MCF 10A (cell line): Measurements from ENCODE around the gene MISP. TPM values are rescaled to one million over a fixed set of nuclear protein-coding genes. Genes with fewer than 3 reads are reported as not detected.

ENCODE experiments used
- BruUV-seq: library from RNA; stranded (reverse); fragments of 400-500 nt; replicated peaks from 2 replicates; lab custom pipeline; 2021; lab: Mats Ljungman, UMichigan
- CTCF ChIA-PET: fragments of 300-600 bp; sonication (Branson Sonifier 250); formaldehyde crosslinking; extraction: SDS; loops from one replicate; lab custom pipeline; 2021; ENCODE audit warnings: antibody characterized with exemption, inconsistent platforms; lab: Yijun Ruan, JAX
- POLR2A ChIA-PET: fragments of 300-600, 350-650 bp; sonication (Branson Sonifier 250); formaldehyde crosslinking; extraction: SDS; loops from one replicate; lab custom pipeline; 2020; ENCODE audit warnings: antibody characterized with exemption, inconsistent platforms; lab: Yijun Ruan, JAX
- DNase-seq: peaks from one replicate; pipeline ENCODE4 v3.0.0-alpha.2; 2018; ENCODE audit not compliant: unreplicated experiment
- H3K27ac Mint-ChIP-seq: one replicate; pipeline ENCODE4 v1.8.0; 2022; ENCODE audit warnings: mild to moderate bottlenecking, low read depth, mixed read lengths; ENCODE audit not compliant: unreplicated experiment
- H3K27me3 Mint-ChIP-seq: one replicate; pipeline ENCODE4 v1.8.0; 2022; ENCODE audit warnings: mixed read lengths; ENCODE audit not compliant: insufficient read depth, unreplicated experiment
- H3K36me3 Mint-ChIP-seq: one replicate; pipeline ENCODE4 v1.8.0; 2022; ENCODE audit warnings: mild to moderate bottlenecking, moderate library complexity, mixed read lengths; ENCODE audit not compliant: insufficient read depth, unreplicated experiment
- H3K4me1 Mint-ChIP-seq: one replicate; pipeline ENCODE4 v1.8.0; 2022; ENCODE audit warnings: mixed read lengths; ENCODE audit not compliant: insufficient read depth, unreplicated experiment
- H3K4me3 Mint-ChIP-seq: one replicate; pipeline ENCODE4 v1.8.0; 2022; ENCODE audit warnings: mild to moderate bottlenecking, moderate library complexity, mixed read lengths; ENCODE audit not compliant: unreplicated experiment
- H3K9me3 Mint-ChIP-seq: one replicate; pipeline ENCODE4 v1.8.0; 2022; ENCODE audit warnings: mixed read lengths; ENCODE audit not compliant: unreplicated experiment
- intact Hi-C: fragments of 100-400 bp; cut with micrococcal nuclease; formaldehyde crosslinking; loops from 2 replicates; pipeline ENCODE4 v1.14.1; 2022
- total RNA-seq: library from RNA; stranded (reverse); gene quantifications from 2 replicates; pipeline ENCODE4 v1.2.3, GENCODE V29; 2022
- TF ChIP-seq, protein P1 (sequence below): fragments of 200-600 bp; IDR thresholded peaks from one replicate; pipeline ENCODE4 v1.8.0; 2022; ENCODE audit warnings: antibody characterized with exemption, mild to moderate bottlenecking; ENCODE audit not compliant: unreplicated experiment

Gene MISP
- total RNA-seq, 1 experiment from 2014 or later, result 33.7 TPM

DNA sequence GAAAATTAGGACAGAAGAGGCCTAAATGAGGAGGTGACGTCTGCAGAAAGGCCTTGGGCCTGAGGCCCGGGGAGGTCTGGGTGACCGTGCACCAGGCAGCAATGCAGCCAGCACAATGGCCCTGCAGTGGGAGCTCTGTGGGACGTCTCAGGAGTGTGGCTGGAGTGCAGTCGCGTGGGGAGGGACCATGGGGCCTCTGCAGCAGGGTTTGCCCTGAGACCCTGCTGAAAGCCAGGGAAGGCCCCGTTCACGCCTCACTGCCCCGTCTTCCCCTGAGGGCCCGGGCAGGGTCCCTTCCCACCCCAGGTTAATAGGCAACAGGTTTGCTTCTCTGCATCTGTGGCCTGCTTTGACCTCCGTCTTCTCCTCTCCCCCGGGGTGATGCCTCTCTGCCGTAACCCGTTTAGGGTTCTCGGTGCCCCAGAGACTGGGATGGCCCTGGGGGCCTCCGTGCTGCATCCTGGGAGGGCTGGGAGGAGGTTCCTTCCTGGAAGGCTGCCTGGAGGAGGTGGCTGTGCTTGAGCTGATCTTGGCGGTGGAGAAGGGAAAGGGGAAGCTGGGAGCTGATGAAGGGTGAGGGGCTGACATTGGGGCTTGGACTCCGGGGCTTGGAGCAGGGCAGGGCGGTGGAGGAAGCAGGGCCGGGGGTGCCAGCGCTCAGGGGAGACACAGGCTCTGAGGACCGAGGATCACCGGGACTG lies 32.5 kb upstream of the MISP start:
- POLR2A ChIA-PET, result interaction anchor here (0.7 kb wide), 1 partner anchor 20 kb away, joined by 3 read pairs; no protein-coding TSS in a partner anchor
- Mint-ChIP-seq H3K9me3 (peaks cover 9% of the 10 kb centered on the region), H3K27ac (no peak overlapping the region), H3K4me3 (no peak overlapping the region), H3K27me3 (no peaks in the 10 kb centered on the region), H3K36me3 (no peaks in the 10 kb centered on the region), H3K4me1 (no peaks in the 10 kb centered on the region)
- TF ChIP-seq, protein P1, sequence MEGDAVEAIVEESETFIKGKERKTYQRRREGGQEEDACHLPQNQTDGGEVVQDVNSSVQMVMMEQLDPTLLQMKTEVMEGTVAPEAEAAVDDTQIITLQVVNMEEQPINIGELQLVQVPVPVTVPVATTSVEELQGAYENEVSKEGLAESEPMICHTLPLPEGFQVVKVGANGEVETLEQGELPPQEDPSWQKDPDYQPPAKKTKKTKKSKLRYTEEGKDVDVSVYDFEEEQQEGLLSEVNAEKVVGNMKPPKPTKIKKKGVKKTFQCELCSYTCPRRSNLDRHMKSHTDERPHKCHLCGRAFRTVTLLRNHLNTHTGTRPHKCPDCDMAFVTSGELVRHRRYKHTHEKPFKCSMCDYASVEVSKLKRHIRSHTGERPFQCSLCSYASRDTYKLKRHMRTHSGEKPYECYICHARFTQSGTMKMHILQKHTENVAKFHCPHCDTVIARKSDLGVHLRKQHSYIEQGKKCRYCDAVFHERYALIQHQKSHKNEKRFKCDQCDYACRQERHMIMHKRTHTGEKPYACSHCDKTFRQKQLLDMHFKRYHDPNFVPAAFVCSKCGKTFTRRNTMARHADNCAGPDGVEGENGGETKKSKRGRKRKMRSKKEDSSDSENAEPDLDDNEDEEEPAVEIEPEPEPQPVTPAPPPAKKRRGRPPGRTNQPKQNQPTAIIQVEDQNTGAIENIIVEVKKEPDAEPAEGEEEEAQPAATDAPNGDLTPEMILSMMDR, result no peak
- intact Hi-C loops, result no loop called here
- CTCF ChIA-PET, result interaction anchor here (0.6 kb wide), 2 partner anchors 21 to 32 kb away, joined by 3 to 4 read pairs; no protein-coding TSS in a partner anchor
- BruUV-seq, result no TSS peak
- no peak for DNase-seq

DNA sequence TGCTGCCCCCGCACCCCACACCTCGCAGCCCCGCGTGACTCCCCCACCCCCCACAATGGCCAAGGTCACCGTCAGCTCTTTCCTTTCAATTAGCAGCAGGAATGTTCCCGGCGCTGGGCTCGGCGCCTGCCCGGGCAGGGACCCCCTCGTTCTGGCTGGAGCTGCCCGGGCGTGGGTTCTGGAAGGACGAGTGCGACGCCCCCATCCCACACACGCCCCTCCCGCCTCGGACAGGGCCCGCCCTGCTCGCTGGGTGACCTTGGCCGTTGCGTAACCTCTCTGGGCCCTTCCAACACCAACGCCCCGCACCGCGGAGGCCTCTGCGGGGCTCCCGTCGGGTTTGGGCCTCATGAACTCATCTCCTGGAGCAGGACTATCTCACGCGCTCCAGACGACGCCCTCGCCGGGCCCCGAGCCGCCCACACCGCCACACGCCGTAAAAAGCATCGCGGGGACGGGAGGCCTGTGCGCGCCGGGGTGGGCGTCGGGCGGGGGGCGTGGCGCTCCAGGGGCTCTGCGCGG lies 31.9 kb upstream of the MISP start:
- Mint-ChIP-seq H3K9me3 (peaks cover 9% of the 10 kb centered on the region), H3K27ac (no peak overlapping the region), H3K4me1 (no peaks in the 10 kb centered on the region), H3K27me3 (no peaks in the 10 kb centered on the region), H3K4me3 (no peak overlapping the region), H3K36me3 (no peaks in the 10 kb centered on the region)
- CTCF ChIA-PET, result no interaction called here
- no TSS peak for BruUV-seq
- TF ChIP-seq, protein P1, result no peak
- no peak for DNase-seq
- intact Hi-C loops, result no loop called here
- POLR2A ChIA-PET, result no interaction called here

DNA sequence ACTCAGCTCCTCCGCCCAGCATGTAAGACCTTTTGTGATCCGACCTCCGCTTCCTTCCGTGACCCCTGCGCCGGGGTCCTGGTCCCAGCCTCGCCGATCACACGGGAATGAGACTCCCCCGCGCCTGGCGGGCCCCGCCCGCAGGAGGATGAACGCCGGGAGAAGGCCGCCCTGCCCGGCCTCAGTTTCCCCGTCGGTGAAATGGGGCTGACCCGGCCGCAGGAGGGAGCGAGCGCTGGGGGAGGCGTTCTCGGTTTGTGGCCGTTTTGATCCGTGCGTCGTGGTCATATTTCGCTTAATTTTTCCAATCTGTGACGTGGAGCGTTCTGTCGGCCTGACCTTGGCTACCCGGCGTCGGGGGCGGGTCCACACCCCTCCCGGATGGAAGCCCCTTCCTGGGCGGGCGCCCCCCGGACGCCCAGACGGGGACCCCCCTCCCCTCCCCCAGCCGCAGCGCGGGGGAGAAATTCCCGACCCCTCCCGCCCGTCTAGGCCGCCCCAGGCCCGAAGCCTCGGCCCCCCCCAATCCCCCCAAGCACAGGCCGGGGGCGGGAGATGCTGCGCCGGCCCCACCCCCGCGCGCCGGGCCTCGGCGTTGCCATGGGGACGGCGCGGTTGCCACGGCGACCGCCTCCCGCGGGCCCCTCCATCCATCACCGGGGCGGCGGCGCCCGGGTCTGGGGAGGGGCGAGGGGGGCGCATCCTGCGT lies 31.1 kb upstream of the MISP start:
- Mint-ChIP-seq H3K27ac (no peak overlapping the region), H3K36me3 (no peaks in the 10 kb centered on the region), H3K27me3 (no peaks in the 10 kb centered on the region), H3K4me1 (no peaks in the 10 kb centered on the region), H3K4me3 (no peak overlapping the region), H3K9me3 (peaks cover 9% of the 10 kb centered on the region)
- no TSS peak for BruUV-seq
- ChIA-PET CTCF (no interaction called here), POLR2A (no interaction called here)
- no peak for DNase-seq
- intact Hi-C loops, result no loop called here
- TF ChIP-seq, protein P1, result no peak
